Stomach (tissue), 4 donors: ENCODE results near the gene NSUN2.

ENCODE experiments used
- POLR2A ChIP-seq, 4 donors: fragments of 450-650 bp; IDR thresholded peaks; one replicate each; pipeline ENCODE4 v1.6.1; 2016; ENCODE audit warnings: antibody characterized with exemption in 4 of 4, control low read depth in 2 of 4, mild to moderate bottlenecking in 1 of 4, moderate library complexity in 1 of 4
- TF ChIP-seq, protein P1 (sequence below), 7 experiments: fragments of 450-650 bp in 4 of 7; fragments of 200-600 bp in 3 of 7; sonication (generic) in 3 of 7; IDR thresholded peaks; one replicate each; pipeline ENCODE4 v1.5.1; 2016 to 2019; ENCODE audit warnings: antibody characterized with exemption in 7 of 7, control low read depth in 2 of 7, mild to moderate bottlenecking in 1 of 7

DNA sequence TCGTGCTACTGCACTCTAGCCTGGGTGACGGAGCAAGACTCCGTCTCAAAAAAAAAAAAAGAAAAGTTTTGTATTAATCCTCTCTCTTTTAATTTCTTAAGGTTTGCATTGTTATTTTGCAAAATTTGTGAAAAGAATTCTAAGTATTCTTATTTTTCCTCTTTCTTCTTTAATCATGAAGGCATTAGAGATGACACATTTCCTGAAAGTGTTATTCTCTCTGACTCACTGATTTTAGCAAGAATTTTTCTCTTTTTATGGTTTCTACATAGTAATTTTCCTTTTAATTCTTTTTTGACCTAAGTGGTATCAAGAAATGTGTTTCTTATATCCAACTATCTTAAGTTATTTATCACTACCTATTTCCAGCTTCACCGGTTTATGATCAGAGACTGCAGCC, 78.0 kb downstream of the NSUN2 start:
- TF ChIP-seq POLR2A (IDR thresholded peaks at IDR 0.05) = no peak
- TF ChIP-seq, protein P1, sequence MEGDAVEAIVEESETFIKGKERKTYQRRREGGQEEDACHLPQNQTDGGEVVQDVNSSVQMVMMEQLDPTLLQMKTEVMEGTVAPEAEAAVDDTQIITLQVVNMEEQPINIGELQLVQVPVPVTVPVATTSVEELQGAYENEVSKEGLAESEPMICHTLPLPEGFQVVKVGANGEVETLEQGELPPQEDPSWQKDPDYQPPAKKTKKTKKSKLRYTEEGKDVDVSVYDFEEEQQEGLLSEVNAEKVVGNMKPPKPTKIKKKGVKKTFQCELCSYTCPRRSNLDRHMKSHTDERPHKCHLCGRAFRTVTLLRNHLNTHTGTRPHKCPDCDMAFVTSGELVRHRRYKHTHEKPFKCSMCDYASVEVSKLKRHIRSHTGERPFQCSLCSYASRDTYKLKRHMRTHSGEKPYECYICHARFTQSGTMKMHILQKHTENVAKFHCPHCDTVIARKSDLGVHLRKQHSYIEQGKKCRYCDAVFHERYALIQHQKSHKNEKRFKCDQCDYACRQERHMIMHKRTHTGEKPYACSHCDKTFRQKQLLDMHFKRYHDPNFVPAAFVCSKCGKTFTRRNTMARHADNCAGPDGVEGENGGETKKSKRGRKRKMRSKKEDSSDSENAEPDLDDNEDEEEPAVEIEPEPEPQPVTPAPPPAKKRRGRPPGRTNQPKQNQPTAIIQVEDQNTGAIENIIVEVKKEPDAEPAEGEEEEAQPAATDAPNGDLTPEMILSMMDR (IDR thresholded peaks at IDR 0.05) = no peak
